ENCODE data around the gene POLR1C. TPM values are rescaled to one million over a fixed set of nuclear protein-coding genes. Genes with fewer than 3 reads are reported as not detected.

The POLR1C gene
- total and polyA plus RNA-seq, 2 experiments from 2014 or later = 24.9 to 38.1 TPM

DNA sequence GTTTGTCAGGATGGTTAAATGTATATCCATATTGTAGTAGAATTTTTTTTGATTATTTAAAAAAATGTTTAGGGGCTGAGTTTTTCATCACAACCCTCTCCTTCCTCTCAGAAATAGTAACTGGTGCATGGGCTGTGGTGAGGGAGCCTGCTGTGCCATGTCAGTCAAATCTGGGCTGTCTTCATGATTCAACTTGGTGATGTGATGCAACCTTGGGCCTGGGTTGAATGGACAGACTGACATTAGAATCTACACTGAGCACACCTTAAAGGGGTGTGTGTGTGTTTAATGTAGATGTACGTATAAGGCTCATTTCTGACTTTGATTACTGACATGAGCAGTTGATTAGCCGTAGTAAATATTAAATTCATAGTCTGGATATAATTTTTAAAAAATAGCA is 35.8 kb upstream of the POLR1C start:
- no peak overlapping the region for H3K4me3 ChIP-seq
- no peaks in the 10 kb centered on the region for H3K36me3 ChIP-seq (ENCODE audit: low read depth)
- in situ Hi-C loops (cut with MboI) = no loop called here
- H3K79me2 ChIP-seq (ENCODE audit: insufficient read depth) = no peaks in the 10 kb centered on the region; the same call in none of the 2 replicates
- no peaks in the 10 kb centered on the region for H3K9me2 ChIP-seq (ENCODE audit: insufficient read depth)
- no peak overlapping the region for H2AFZ ChIP-seq
- no peak overlapping the region for H3K9ac ChIP-seq
- H3K27me3 ChIP-seq (replicated peaks; ENCODE audit: insufficient read depth) = no peaks in the 10 kb centered on the region
- peaks cover 10% of the 10 kb centered on the region for H3K4me1 ChIP-seq (ENCODE audit: insufficient read depth)
- peaks cover 7% of the 10 kb centered on the region; the same call in 1 of the 2 replicates for H3F3A ChIP-seq (ENCODE audit: insufficient read depth)
- H3K9me3 ChIP-seq (ENCODE audit: low read depth) = no peaks in the 10 kb centered on the region
- WGBS, 2 experiments (ENCODE audit: low coverage in 1 of 2, low lambda C conversion rate in 2 of 2, missing lambda C conversion rate in 2 of 2) = 81 to 91% methylated on average over 2 of the region's 2 CpGs
- no peak overlapping the region for H3K27ac ChIP-seq
- DNase-seq = no peak
- no peak for TF ChIP-seq EZH2 (IDR thresholded peaks at IDR 0.05; ENCODE audit: insufficient read depth, poor library complexity, severe bottlenecking)
- peak overlapping the region; percentile 17 for H3K4me2 ChIP-seq (ENCODE audit: unreplicated experiment)
- H4K20me1 ChIP-seq (ENCODE audit: insufficient read depth) = no peaks in the 10 kb centered on the region

DNA sequence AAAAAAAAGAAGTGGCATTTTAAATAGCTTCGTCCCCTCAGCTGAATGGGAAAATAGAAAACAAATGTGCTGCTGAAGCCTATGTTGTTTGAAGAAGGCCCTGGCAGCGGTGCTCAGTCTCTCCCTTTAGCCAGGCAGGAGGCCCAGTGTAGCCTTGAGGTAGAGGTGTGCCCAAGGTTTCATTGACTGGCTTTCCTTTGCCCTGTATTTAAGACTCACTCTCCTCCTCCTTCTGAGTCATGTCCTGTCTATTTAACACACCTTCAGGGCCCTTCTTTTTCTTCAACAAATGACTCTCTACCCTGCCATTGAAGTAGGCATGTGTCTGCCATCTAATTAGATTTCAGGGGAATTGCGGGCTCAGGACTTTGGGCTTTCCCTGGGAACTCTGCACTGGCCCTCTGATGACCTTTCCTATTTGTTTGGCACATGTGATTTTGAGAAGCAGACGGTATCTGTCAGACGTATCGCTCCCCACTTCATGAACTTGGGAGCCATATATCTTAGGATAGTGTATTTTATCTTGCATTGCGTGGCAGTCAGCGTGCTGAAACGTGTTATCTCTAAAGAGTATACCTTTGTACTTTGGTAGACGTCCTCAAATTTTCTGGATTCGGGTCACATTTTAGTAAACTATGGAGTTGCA is 35.2 kb upstream of the POLR1C start:
- Histone ChIP-seq H3K79me2 (ENCODE audit: insufficient read depth) (no peaks in the 10 kb centered on the region; the same call in none of the 2 replicates), H3K9me2 (ENCODE audit: insufficient read depth) (no peaks in the 10 kb centered on the region), H3K9me3 (ENCODE audit: low read depth) (no peaks in the 10 kb centered on the region), H3K4me3 (no peak overlapping the region), H4K20me1 (ENCODE audit: insufficient read depth) (no peaks in the 10 kb centered on the region), H3K4me1 (ENCODE audit: insufficient read depth) (peaks cover 10% of the 10 kb centered on the region), H3K36me3 (ENCODE audit: low read depth) (no peaks in the 10 kb centered on the region), H3K4me2 (ENCODE audit: unreplicated experiment) (no peak overlapping the region), H3K27me3 (replicated peaks; ENCODE audit: insufficient read depth) (no peaks in the 10 kb centered on the region), H3F3A (ENCODE audit: insufficient read depth) (peaks cover 4% of the 10 kb centered on the region; the same call in 1 of the 2 replicates), H3K9ac (no peak overlapping the region), H2AFZ (no peak overlapping the region), H3K27ac (no peak overlapping the region)
- in situ Hi-C loops (cut with MboI) = no loop called here
- no peak for TF ChIP-seq EZH2phosphoT487 (IDR thresholded peaks at IDR 0.05; ENCODE audit: insufficient read depth, low read depth)
- no peak for TF ChIP-seq EZH2 (IDR thresholded peaks at IDR 0.05; ENCODE audit: insufficient read depth, poor library complexity, severe bottlenecking)
- 93% methylated on average over 11 of the region's 11 CpGs for WGBS, 2 experiments (ENCODE audit: low coverage in 1 of 2, low lambda C conversion rate in 2 of 2, missing lambda C conversion rate in 2 of 2)
- no peak for DNase-seq

DNA sequence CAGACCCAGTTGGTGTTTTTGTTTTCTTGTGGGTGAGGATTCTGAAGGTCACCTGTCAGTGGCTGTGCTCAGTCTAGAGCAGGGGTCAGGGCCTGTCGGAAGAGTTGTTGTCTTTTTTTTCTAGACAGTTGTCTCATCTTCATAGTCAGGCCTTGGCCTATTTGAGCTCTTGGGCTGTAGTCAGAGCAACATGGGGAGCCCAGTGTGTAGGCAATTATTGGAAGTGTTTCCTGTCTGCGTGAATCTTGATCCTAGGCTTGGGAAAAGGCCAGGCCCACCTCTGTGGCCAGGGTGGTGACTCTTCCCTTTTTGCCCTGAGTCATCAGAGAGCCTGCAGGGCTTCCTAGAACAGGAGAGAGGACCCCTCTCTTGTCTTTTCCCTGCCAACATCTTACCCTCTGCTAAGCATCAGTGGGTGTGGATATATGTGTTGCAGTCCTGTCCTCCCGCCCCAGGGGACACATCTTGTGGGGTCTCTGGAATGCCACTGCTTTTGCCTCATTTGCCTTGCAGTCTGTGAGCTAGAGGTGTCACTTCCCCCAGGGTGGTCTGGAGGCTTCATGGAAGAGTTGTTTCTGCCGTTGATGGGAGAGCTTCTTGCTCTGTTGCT is 28.1 kb upstream of the POLR1C start:
- Histone ChIP-seq H3K9ac (no peak overlapping the region), H3K9me2 (ENCODE audit: insufficient read depth) (no peaks in the 10 kb centered on the region), H3F3A (ENCODE audit: insufficient read depth) (peaks cover 16% of the 10 kb centered on the region), H3K27me3 (replicated peaks; ENCODE audit: insufficient read depth) (no peaks in the 10 kb centered on the region), H3K27ac (peak overlapping the region; percentile 45), H3K9me3 (ENCODE audit: low read depth) (no peaks in the 10 kb centered on the region), H3K4me2 (ENCODE audit: unreplicated experiment) (no peak overlapping the region), H3K4me3 (no peak overlapping the region), H2AFZ (no peak overlapping the region), H4K20me1 (ENCODE audit: insufficient read depth) (no peaks in the 10 kb centered on the region), H3K79me2 (ENCODE audit: insufficient read depth) (peaks cover under 1% of the 10 kb centered on the region), H3K4me1 (ENCODE audit: insufficient read depth) (peaks cover 41% of the 10 kb centered on the region), H3K36me3 (ENCODE audit: low read depth) (no peaks in the 10 kb centered on the region)
- in situ Hi-C loops (cut with MboI) = no loop called here
- 65 to 77% methylated on average over 4 of the region's 4 CpGs for WGBS, 2 experiments (ENCODE audit: low coverage in 1 of 2, low lambda C conversion rate in 2 of 2, missing lambda C conversion rate in 2 of 2)
- TF ChIP-seq EZH2phosphoT487 (IDR thresholded peaks at IDR 0.05; ENCODE audit: insufficient read depth, low read depth) (no peak), EZH2 (IDR thresholded peaks at IDR 0.05; ENCODE audit: insufficient read depth, poor library complexity, severe bottlenecking) (no peak)
- DNase-seq = peak; percentile 71

DNA sequence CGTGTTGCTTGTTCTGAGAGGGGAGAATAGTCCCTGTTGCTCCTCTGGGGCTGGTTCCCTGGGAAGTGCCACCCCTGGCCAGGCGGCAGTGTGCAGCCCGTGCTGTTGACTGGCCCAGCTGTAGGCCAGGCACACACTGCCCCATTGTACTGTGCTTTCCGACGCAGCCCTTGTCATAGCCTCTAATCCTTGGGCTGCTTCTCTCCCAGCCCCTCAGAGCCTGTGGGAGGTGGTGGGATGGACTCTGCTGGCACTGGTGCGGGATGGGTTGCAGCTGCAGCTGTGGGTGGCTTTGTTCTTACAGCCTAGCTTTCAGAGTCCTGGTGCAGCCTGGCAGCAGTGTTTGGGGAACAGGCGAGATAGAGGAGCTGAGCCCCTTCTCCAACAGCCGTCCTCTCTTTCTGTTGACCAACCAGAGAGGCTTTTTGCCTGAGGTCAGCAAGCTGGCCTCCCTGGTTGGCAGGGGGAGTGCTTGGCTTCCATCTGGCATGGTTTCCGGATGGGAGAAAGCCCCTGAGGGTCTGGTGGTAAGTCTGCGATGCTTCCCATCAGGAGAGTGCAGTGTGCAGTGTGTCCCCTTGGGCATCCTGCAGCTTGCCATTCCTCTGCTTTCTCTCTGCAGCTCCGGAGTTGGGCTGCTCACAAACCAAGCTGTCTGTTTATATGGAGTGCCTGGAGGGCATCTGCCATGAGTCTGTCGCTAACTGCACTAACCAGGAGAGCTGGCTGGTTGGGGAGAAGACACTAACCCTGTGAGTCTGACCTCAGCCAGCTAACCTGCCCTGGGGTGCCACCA is 27.4 kb upstream of the POLR1C start:
- H3K9me2 ChIP-seq (ENCODE audit: insufficient read depth) = no peaks in the 10 kb centered on the region
- H3F3A ChIP-seq (ENCODE audit: insufficient read depth) = peaks cover 22% of the 10 kb centered on the region
- no peak overlapping the region for H3K4me3 ChIP-seq
- no peak for TF ChIP-seq EZH2phosphoT487 (IDR thresholded peaks at IDR 0.05; ENCODE audit: insufficient read depth, low read depth)
- no peak for TF ChIP-seq EZH2 (IDR thresholded peaks at IDR 0.05; ENCODE audit: insufficient read depth, poor library complexity, severe bottlenecking)
- no peak overlapping the region for H3K27ac ChIP-seq
- DNase-seq = no peak
- peaks cover 8% of the 10 kb centered on the region for H3K79me2 ChIP-seq (ENCODE audit: insufficient read depth)
- H4K20me1 ChIP-seq (ENCODE audit: insufficient read depth) = no peaks in the 10 kb centered on the region
- no peak overlapping the region for H3K9ac ChIP-seq
- in situ Hi-C loops (cut with MboI) = no loop called here
- no peaks in the 10 kb centered on the region for H3K27me3 ChIP-seq (replicated peaks; ENCODE audit: insufficient read depth)
- H3K36me3 ChIP-seq (ENCODE audit: low read depth) = no peaks in the 10 kb centered on the region
- H3K4me2 ChIP-seq (ENCODE audit: unreplicated experiment) = no peak overlapping the region
- no peak overlapping the region for H2AFZ ChIP-seq
- H3K9me3 ChIP-seq (ENCODE audit: low read depth) = no peaks in the 10 kb centered on the region
- 93 to 94% methylated on average over 12 of the region's 12 CpGs for WGBS, 2 experiments (ENCODE audit: low coverage in 1 of 2, low lambda C conversion rate in 2 of 2, missing lambda C conversion rate in 2 of 2)
- peaks cover 47% of the 10 kb centered on the region for H3K4me1 ChIP-seq (ENCODE audit: insufficient read depth)
